H9 (cell line): ENCODE results near the gene AHDC1. TPM values are rescaled to one million over a fixed set of nuclear protein-coding genes. Genes with fewer than 3 reads are reported as not detected.
A peak's percentile ranks its signal among the peaks of the same experiment; 100 is the strongest.

Source experiments
- DNase-seq: peaks from one replicate; pipeline ENCODE4 v3.0.0-alpha.2; 2017
- H2AFZ ChIP-seq: one replicate; pipeline ENCODE4 v1.6.1; 2013; ENCODE audit warnings: mild to moderate bottlenecking, low read length, control low read depth, moderate library complexity
- H2AK5ac ChIP-seq: 2 replicates; pipeline ENCODE4 v1.6.1; 2013; ENCODE audit warnings: low read length, control low read depth, mixed read lengths; ENCODE audit not compliant: insufficient read length
- H2BK120ac ChIP-seq: one replicate; pipeline ENCODE4 v1.6.1; 2013; ENCODE audit warnings: low read depth, mild to moderate bottlenecking, low read length, control low read depth, inconsistent platforms; ENCODE audit not compliant: poor library complexity, severe bottlenecking
- H2BK12ac ChIP-seq: 2 replicates; pipeline ENCODE4 v1.6.1; 2013; ENCODE audit warnings: low read length, control low read depth, mixed read lengths, low read depth; ENCODE audit not compliant: insufficient read length
- H2BK15ac ChIP-seq: 2 replicates; pipeline ENCODE4 v1.6.1; 2013; ENCODE audit warnings: low read depth, low read length, control low read depth
- H2BK20ac ChIP-seq: one replicate; pipeline ENCODE4 v1.6.1; 2013; ENCODE audit warnings: low read depth, mild to moderate bottlenecking, low read length, control low read depth, inconsistent platforms; ENCODE audit not compliant: poor library complexity, severe bottlenecking
- H2BK5ac ChIP-seq: 2 replicates; pipeline ENCODE4 v1.6.1; 2013; ENCODE audit warnings: low read length, control low read depth, mixed read lengths; ENCODE audit not compliant: insufficient read length
- H3K14ac ChIP-seq: 2 replicates; pipeline ENCODE4 v1.6.1; 2013; ENCODE audit warnings: low read length, control low read depth; ENCODE audit not compliant: insufficient read depth
- H3K18ac ChIP-seq: 2 replicates; pipeline ENCODE4 v1.6.1; 2013; ENCODE audit warnings: low read depth, mild to moderate bottlenecking, mixed read lengths, low read length, control low read depth; ENCODE audit not compliant: insufficient read length
- H3K23ac ChIP-seq: 2 replicates; pipeline ENCODE4 v1.6.1; 2013; ENCODE audit warnings: low read length, control low read depth, mixed read lengths, low read depth; ENCODE audit not compliant: insufficient read length
- H3K23me2 ChIP-seq: 2 replicates; pipeline ENCODE4 v1.6.1; 2013; ENCODE audit warnings: low read depth, mild to moderate bottlenecking, mixed read lengths, low read length, control low read depth; ENCODE audit not compliant: insufficient read length, poor library complexity, severe bottlenecking
- H3K27ac ChIP-seq: 2 replicates; pipeline ENCODE4 v1.5.1; 2013; ENCODE audit warnings: low read length, control low read depth, mixed read lengths, low read depth; ENCODE audit not compliant: insufficient read length
- H3K27me3 ChIP-seq: 2 replicates; pipeline ENCODE4 v1.6.1; 2013; ENCODE audit warnings: low read length, control low read depth, inconsistent platforms; ENCODE audit not compliant: insufficient read depth
- H3K4ac ChIP-seq: 2 replicates; pipeline ENCODE4 v1.6.1; 2013; ENCODE audit warnings: low read depth, mild to moderate bottlenecking, control low read depth, inconsistent platforms, low read length, moderate library complexity
- H3K4me1 ChIP-seq: 2 replicates; pipeline ENCODE4 v1.6.1; 2013; ENCODE audit warnings: low read length, control low read depth, inconsistent platforms; ENCODE audit not compliant: insufficient read depth
- H3K4me2 ChIP-seq: 2 replicates; pipeline ENCODE4 v1.6.1; 2013; ENCODE audit warnings: low read length, control low read depth, mixed read lengths; ENCODE audit not compliant: insufficient read length, insufficient read depth
- H3K56ac ChIP-seq: 2 replicates; pipeline ENCODE4 v1.6.1; 2013; ENCODE audit warnings: low read depth, mild to moderate bottlenecking, mixed read lengths, low read length, control low read depth; ENCODE audit not compliant: insufficient read length
- H3K79me1 ChIP-seq: 2 replicates; pipeline ENCODE4 v1.6.1; 2013; ENCODE audit warnings: low read depth, mild to moderate bottlenecking, moderate library complexity, low read length, control low read depth, inconsistent platforms; ENCODE audit not compliant: insufficient read depth, poor library complexity, severe bottlenecking
- H3K79me2 ChIP-seq: 2 replicates; pipeline ENCODE4 v1.6.1; 2013; ENCODE audit warnings: low read length, control low read depth, inconsistent platforms; ENCODE audit not compliant: insufficient read depth
- H3K9ac ChIP-seq: 2 replicates; pipeline ENCODE4 v1.6.1; 2013; ENCODE audit warnings: low read length, control low read depth, mixed read lengths; ENCODE audit not compliant: insufficient read length; ENCODE audit errors: extremely low read depth
- H3K9me3 ChIP-seq: one replicate; pipeline ENCODE4 v1.6.1; 2013; ENCODE audit warnings: low read depth, low read length, inconsistent platforms; ENCODE audit not compliant: control insufficient read depth
- H3T11ph ChIP-seq: one replicate; pipeline ENCODE4 v1.6.1; 2013; ENCODE audit warnings: mild to moderate bottlenecking, low read length, control low read depth, inconsistent platforms
- H4K20me1 ChIP-seq: one replicate; pipeline ENCODE4 v1.6.1; 2013; ENCODE audit not compliant: control insufficient read depth, insufficient read length, insufficient read depth
- H4K5ac ChIP-seq: 2 replicates; pipeline ENCODE4 v1.6.1; 2013; ENCODE audit warnings: low read depth, mild to moderate bottlenecking, mixed read lengths, low read length, control low read depth; ENCODE audit not compliant: insufficient read length
- H4K8ac ChIP-seq: replicated peaks from 2 replicates; pipeline ENCODE4 v1.6.1; 2013; ENCODE audit warnings: low read length, control low read depth, mixed read lengths, low read depth; ENCODE audit not compliant: insufficient read length
- H4K91ac ChIP-seq: 2 replicates; pipeline ENCODE4 v1.6.1; 2013; ENCODE audit warnings: low read depth, mild to moderate bottlenecking, moderate library complexity, mixed read lengths, low read length, control low read depth; ENCODE audit not compliant: insufficient read length
- H3K27ac Mint-ChIP-seq, 3 experiments: 2 replicates in 2 of 3; 3 replicates in 1 of 3; pipeline ENCODE4 v1.8.0; 2020 to 2021; ENCODE audit warnings: mixed read lengths in 3 of 3, mild to moderate bottlenecking in 1 of 3, moderate library complexity in 1 of 3
- H3K27me3 Mint-ChIP-seq: 2 replicates; pipeline ENCODE4 v1.8.0; 2021; ENCODE audit warnings: low read depth, mild to moderate bottlenecking, moderate library complexity, mixed read lengths
- H3K36me3 Mint-ChIP-seq, 3 experiments: 2 replicates in 2 of 3; 3 replicates in 1 of 3; pipeline ENCODE4 v1.8.0; 2020 to 2021; ENCODE audit warnings: low read depth in 3 of 3, mixed read lengths in 3 of 3; ENCODE audit not compliant: insufficient read depth in 1 of 3
- H3K4me1 Mint-ChIP-seq, 2 experiments: 2 replicates each; pipeline ENCODE4 v1.8.0; 2020; ENCODE audit warnings: mixed read lengths in 2 of 2
- H3K4me3 Mint-ChIP-seq, 2 experiments: 2 replicates in 1 of 2; 3 replicates in 1 of 2; pipeline ENCODE4 v1.8.0; 2020 to 2021; ENCODE audit warnings: mild to moderate bottlenecking in 2 of 2, mixed read lengths in 2 of 2, moderate library complexity in 1 of 2
- H3K9me3 Mint-ChIP-seq, 2 experiments: 2 replicates in 1 of 2; 3 replicates in 1 of 2; pipeline ENCODE4 v1.8.0; 2020; ENCODE audit warnings: mild to moderate bottlenecking in 2 of 2, mixed read lengths in 2 of 2, moderate library complexity in 1 of 2
- CTCF ChIP-seq: fragments of 200-600 bp; sonication (generic); conservative IDR thresholded peaks from 3 replicates; pipeline ENCODE4 v1.8.0; 2021; ENCODE audit warnings: antibody characterized with exemption, mild to moderate bottlenecking
- WGBS: extraction: QIAGEN DNeasy Blood & Tissue Kit; methylation state at CpG from one replicate; pipeline ENCODE4 v1.1.7; 2013; ENCODE audit warnings: missing lambda C conversion rate, low lambda C conversion rate, mixed read lengths; ENCODE audit not compliant: insufficient read length; ENCODE audit errors: extremely low coverage; 5-methylcytosine and 5-hydroxymethylcytosine counted together
- total RNA-seq: library from RNA; stranded (reverse); gene quantifications from 2 replicates; pipeline ENCODE4 v1.2.1, GENCODE V29; 2021

The AHDC1 gene
- total RNA-seq, 1 experiment from 2014 or later = 29.4 TPM

- H2BK5ac ChIP-seq = no peak overlapping the region
- Mint-ChIP-seq H3K36me3 (0 out of 7 replicates have a peak, but pooled peaks cover 0 to 3% (median 0%) of the 10 kb centered on the region in 3 experiments), H3K4me1 (peaks cover 8 to 28% of the 10 kb centered on the region in 2 experiments), H3K4me3 (peak overlapping the region; percentile 7 to 73; a peak in 4 of 5 replicates), H3K27me3 (no peaks in the 10 kb centered on the region; the same call in 1 of the 2 replicates), H3K9me3 (peaks cover 0 to 1% of the 10 kb centered on the region in 2 experiments; a peak in 2 of 5 replicates), H3K27ac (peak overlapping the region; percentile 30 to 95 (median 94))
- H3K56ac ChIP-seq = no peak overlapping the region
- no peaks in the 10 kb centered on the region for H3K79me2 ChIP-seq
- no peak overlapping the region for H2AFZ ChIP-seq
- no peak overlapping the region for H4K91ac ChIP-seq
- H3K27me3 ChIP-seq = no peaks in the 10 kb centered on the region
- no CpG with 5 or more reads among the region's 8 CpGs for WGBS
- no peaks in the 10 kb centered on the region for H3K9me3 ChIP-seq
- H4K20me1 ChIP-seq = no peaks in the 10 kb centered on the region
- peak overlapping the region; percentile 5 for H3K4me2 ChIP-seq
- peak; percentile 86 for DNase-seq
- no peak overlapping the region for H2BK20ac ChIP-seq
- no peak overlapping the region for H3T11ph ChIP-seq
- no peak overlapping the region for H2BK15ac ChIP-seq
- H3K27ac ChIP-seq = peak overlapping the region; percentile 5
- peaks cover 4% of the 10 kb centered on the region for H3K4me1 ChIP-seq
- no peak overlapping the region for H3K9ac ChIP-seq
- TF ChIP-seq CTCF = peak; percentile 73
- no peaks in the 10 kb centered on the region for H3K23me2 ChIP-seq
- no peak overlapping the region for H3K14ac ChIP-seq
- no peak overlapping the region for H4K5ac ChIP-seq
- H3K23ac ChIP-seq = no peak overlapping the region
- H2AK5ac ChIP-seq = no peak overlapping the region
- H4K8ac ChIP-seq = no peak overlapping the region
- H2BK12ac ChIP-seq = no peak overlapping the region
- H3K18ac ChIP-seq = peak overlapping the region; percentile 6
- no peak overlapping the region for H2BK120ac ChIP-seq
- H3K79me1 ChIP-seq = no peaks in the 10 kb centered on the region
- no peak overlapping the region for H3K4ac ChIP-seq
Measured at GRCh38 chr1:27496604-27497155, 107.3 kb downstream of the AHDC1 start.
